ENCODE results near the gene MYCL.

The MYCL gene

GRCh38 chr1:39901714-39902459 is at the start of gene MYCL (continued):
- TF ChIP-seq REST (tag by site-specific recombination; IDR thresholded peaks at IDR 0.05) (no peak), ZBTB44 (tag by site-specific recombination; IDR thresholded peaks at IDR 0.05) (peak; percentile 25; the same call in 1 of the 2 replicates), TCF7L2 (IDR thresholded peaks at IDR 0.05; ENCODE audit: borderline replicate concordance, low read depth, low read length) (0 out of 2 replicates have a peak, but pooled peaks have one; percentile 85), YY2 (tag by site-specific recombination; IDR thresholded peaks at IDR 0.05) (no peak), ZBTB8A (tag by site-specific recombination; IDR thresholded peaks at IDR 0.05) (peak; percentile 97), ZIC2 (tag by site-specific recombination; IDR thresholded peaks at IDR 0.05) (peak; percentile 72), ZNF768 (tag by site-specific recombination; IDR thresholded peaks at IDR 0.05) (no peak), ZSCAN23 (tag by site-specific recombination; IDR thresholded peaks at IDR 0.05) (peak; percentile 33; the same call in 1 of the 2 replicates), ZFP41 (tag by site-specific recombination; IDR thresholded peaks at IDR 0.05; ENCODE audit: borderline replicate concordance) (no peak), ZNF449 (tag by site-specific recombination; IDR thresholded peaks at IDR 0.05) (peak; percentile 71), ZBTB6 (tag by site-specific recombination; IDR thresholded peaks at IDR 0.05) (peak; percentile 54; the same call in 1 of the 2 replicates), TRIM28 (IDR thresholded peaks at IDR 0.05; ENCODE audit: borderline replicate concordance, low read length) (no peak), ZNF184 (tag by site-specific recombination; IDR thresholded peaks at IDR 0.05) (no peak)

- no peaks in the 10 kb centered on the region for H3K36me3 ChIP-seq (ENCODE audit: control insufficient read depth in 2 of 2, insufficient read depth in 1 of 2, low read length in 2 of 2)
- ChIA-PET CTCF (interaction anchor here (1.4 to 1.6 kb wide), 2 partner anchors 24 to 31 kb away, joined by 6 to 8 read pairs; no protein-coding TSS in a partner anchor), POLR2A (no interaction called here)
- no peaks in the 10 kb centered on the region for H3K9me3 ChIP-seq (ENCODE audit: control insufficient read depth, insufficient read depth, low read depth, low read length)
- H3K4me1 ChIP-seq (ENCODE audit: control insufficient read depth, insufficient read depth, low read length): no peaks in the 10 kb centered on the region
- no peak overlapping the region for H3K4me3 ChIP-seq (ENCODE audit: low read depth, low read length)
- TF ChIP-seq ZNF501 (tag by site-specific recombination; IDR thresholded peaks at IDR 0.05): no peak
- TF ChIP-seq ZNF830 (tag by site-specific recombination; IDR thresholded peaks at IDR 0.05; ENCODE audit: low read depth): no peak
- no peak for TF ChIP-seq ZNF639 (tag by site-specific recombination; IDR thresholded peaks at IDR 0.05)
- TF ChIP-seq ZNF18 (tag by site-specific recombination; IDR thresholded peaks at IDR 0.05): no peak
- no peak for TF ChIP-seq ZNF624 (tag by site-specific recombination; IDR thresholded peaks at IDR 0.05)
- no peak for TF ChIP-seq ZBTB21 (tag by site-specific recombination; IDR thresholded peaks at IDR 0.05)
- no peak for TF ChIP-seq ZNF239 (tag by site-specific recombination; IDR thresholded peaks at IDR 0.05)
- no peak for TF ChIP-seq ZNF157 (tag by site-specific recombination; IDR thresholded peaks at IDR 0.05)
- no peak for TF ChIP-seq ZFP69B (tag by site-specific recombination; IDR thresholded peaks at IDR 0.05)
- TF ChIP-seq AEBP2 (tag by site-specific recombination; IDR thresholded peaks at IDR 0.05; ENCODE audit: borderline replicate concordance): no peak
- no peak overlapping the region for H3K27ac ChIP-seq (ENCODE audit: extremely low read depth, low read depth, low read length)
Observed at GRCh38 chr1:39949891-39950290, 48.2 kb upstream of the MYCL start.

All from HEK293 (cell line).